NCI-H187 treated with DMSO at 0.1 percent for 48 hours (cell line): ENCODE data around the gene GDPD3.
"Not testable (repeated sequence)": the region's sequence is repeated elsewhere in the genome, so short reads cannot be mapped to it uniquely, and the experiment has no call there.

Source experiments
- DNase-seq: peaks from one replicate; lab custom pipeline; 2025; lab: John Stamatoyannopoulos, UW

The GDPD3 gene

GRCh38 chr16:30113031-30113710 lies at the start of gene GDPD3:
Gene GDPD3 (minus strand): TSS chr16:30113537. CDS start chr16:30113478, 59 bp downstream.
- DNase-seq: no peak

GRCh38 chr16:30157214-30157613 lies 43.9 kb upstream of the GDPD3 start:
- no peak for DNase-seq

GRCh38 chr16:30155188-30155587 lies 41.9 kb upstream of the GDPD3 start:
- no peak for DNase-seq

- no peak for DNase-seq
Observed at GRCh38 chr16:30152517-30152916, 39.2 kb upstream of the GDPD3 start.

- DNase-seq: no peak
Observed at GRCh38 chr16:30151091-30151490, 37.8 kb upstream of the GDPD3 start.

GRCh38 chr16:30149250-30149930 lies 36.1 kb upstream of the GDPD3 start:
- DNase-seq: no peak

- no peak for DNase-seq
Observed at GRCh38 chr16:30147843-30148510, 34.6 kb upstream of the GDPD3 start.

- DNase-seq: no peak
Observed at GRCh38 chr16:30145657-30146056, 32.3 kb upstream of the GDPD3 start.

- DNase-seq: no peak
Observed at GRCh38 chr16:30144917-30145316, 31.6 kb upstream of the GDPD3 start.

- no peak for DNase-seq
Observed at GRCh38 chr16:30144017-30144416, 30.7 kb upstream of the GDPD3 start.

GRCh38 chr16:30143347-30143702 lies 30.0 kb upstream of the GDPD3 start:
- no peak for DNase-seq

GRCh38 chr16:30142672-30143346 lies 29.5 kb upstream of the GDPD3 start:
- no peak for DNase-seq

GRCh38 chr16:30141750-30142149 lies 28.4 kb upstream of the GDPD3 start:
- no peak for DNase-seq

- no peak for DNase-seq
Observed at GRCh38 chr16:30139583-30140481, 26.5 kb upstream of the GDPD3 start.

- DNase-seq: no peak
Observed at GRCh38 chr16:30137897-30138296, 24.6 kb upstream of the GDPD3 start.

- DNase-seq: no peak
Observed at GRCh38 chr16:30136971-30137605, 23.8 kb upstream of the GDPD3 start.

GRCh38 chr16:30132591-30132990 lies 19.3 kb upstream of the GDPD3 start:
- no peak for DNase-seq

- peak; percentile 4 for DNase-seq
Observed at GRCh38 chr16:30131869-30132475, 18.6 kb upstream of the GDPD3 start.

GRCh38 chr16:30127993-30128392 lies 14.7 kb upstream of the GDPD3 start:
- no peak for DNase-seq

GRCh38 chr16:30125690-30126089 lies 12.4 kb upstream of the GDPD3 start:
- not testable (repeated sequence) for DNase-seq

- no peak for DNase-seq
Observed at GRCh38 chr16:30124985-30125379, 11.6 kb upstream of the GDPD3 start.
